Measurements from ENCODE around the gene GAREM2. TPM values are rescaled to one million over a fixed set of nuclear protein-coding genes. Genes with fewer than 3 reads are reported as not detected.

Gene GAREM2
- total RNA-seq, 4 donors from 2014 or later: 0.39 to 0.98 (median 0.72) TPM

GRCh38 chr2:26235089-26235488 is 62.2 kb downstream of the GAREM2 start:
- Histone ChIP-seq H3K27ac (no peak overlapping the region), H3K27me3 (no peaks in the 10 kb centered on the region), H3K9me3 (no peaks in the 10 kb centered on the region), H3K4me1 (peaks cover 15% of the 10 kb centered on the region), H3K36me3 (peaks cover 78% of the 10 kb centered on the region), H3K4me3 (no peak overlapping the region)
- no peak for TF ChIP-seq POLR2A (IDR thresholded peaks at IDR 0.05)
- TF ChIP-seq POLR2AphosphoS5 (IDR thresholded peaks at IDR 0.05): no peak
- TF ChIP-seq EP300 (IDR thresholded peaks at IDR 0.05): no peak
- TF ChIP-seq CTCF (IDR thresholded peaks at IDR 0.05): no peak
- DNase-seq (ENCODE audit: low spot score in 2 of 2): no peak
- 85% methylated on average over 9 of the region's 9 CpGs for WGBS

GRCh38 chr2:26237868-26238267 is 65.0 kb downstream of the GAREM2 start:
- no peaks in the 10 kb centered on the region for H3K9me3 ChIP-seq
- WGBS: 67% methylated on average over 1 of the region's 1 CpG

GRCh38 chr2:26238311-26238958 is 65.5 kb downstream of the GAREM2 start:
- Histone ChIP-seq H3K36me3 (peaks cover 44% of the 10 kb centered on the region), H3K9me3 (no peaks in the 10 kb centered on the region), H3K4me1 (peaks cover 40% of the 10 kb centered on the region), H3K27me3 (no peaks in the 10 kb centered on the region), H3K4me3 (no peak overlapping the region), H3K27ac (no peak overlapping the region)
- 78% methylated on average over 4 of the region's 4 CpGs for WGBS
- DNase-seq (ENCODE audit: low spot score in 2 of 2): no peak
- TF ChIP-seq POLR2AphosphoS5 (IDR thresholded peaks at IDR 0.05) (no peak), POLR2A (IDR thresholded peaks at IDR 0.05) (no peak), EP300 (IDR thresholded peaks at IDR 0.05) (no peak), CTCF (IDR thresholded peaks at IDR 0.05) (no peak)

More at GRCh38 chr2:26237868-26238267, 65.0 kb downstream of the GAREM2 start:
- DNase-seq (ENCODE audit: low spot score in 2 of 2): no peak
- Histone ChIP-seq H3K4me1 (peaks cover 35% of the 10 kb centered on the region), H3K36me3 (peaks cover 50% of the 10 kb centered on the region), H3K4me3 (no peak overlapping the region), H3K27me3 (no peaks in the 10 kb centered on the region), H3K27ac (no peak overlapping the region)
- no peak for TF ChIP-seq CTCF (IDR thresholded peaks at IDR 0.05)

Other genes with a start within 250 kb of the GAREM2 start
- gene KIF3C, start 190.6 kb upstream of the GAREM2 start, total RNA-seq: 1 to 10 TPM; 3.2 to 5.8 (median 4.7) TPM
- gene RAB10, start 139.0 kb upstream of the GAREM2 start, total RNA-seq: 100 to 1,000 TPM; 145 to 171 (median 165) TPM
- gene HADHA, start 71.5 kb downstream of the GAREM2 start, total RNA-seq: 100 to 1,000 TPM; 120 to 145 (median 131) TPM
- 100 to 1,000 TPM in 3 of 4 donors, 10 to 100 TPM in 1; 94.7 to 223 (median 119) TPM for gene HADHB, start 71.9 kb downstream of the GAREM2 start, total RNA-seq
- 10 to 100 TPM; 23.1 to 41.9 (median 39.4) TPM for gene SELENOI, start 173.1 kb downstream of the GAREM2 start, total RNA-seq
- under 1 TPM in 3 of 4 donors, not detected in 1; 0.19 to 0.48 (median 0.21) TPM for gene ADGRF3, start 173.7 kb downstream of the GAREM2 start, total RNA-seq
- gene DRC1, start 228.8 kb downstream of the GAREM2 start, total RNA-seq: under 1 TPM in 1 of 4 donors, not detected in 3; 0.26 TPM